ENCODE results near the gene COQ10A.

COQ10A gene

GRCh38 chr12:56304872-56305590, 38.3 kb downstream of the COQ10A start:
- no peak for TF ChIP-seq Cebpa-rat (IDR thresholded peaks at IDR 0.05)
- no peak overlapping the region for H3K4me3 ChIP-seq
- H3K4me1 ChIP-seq = peaks cover 22 to 29% (median 27%) of the 10 kb centered on the region in 10 experiments
- H3K36me3 ChIP-seq = peaks cover 55 to 85% (median 74%) of the 10 kb centered on the region in 11 experiments
- no peak overlapping the region for H3K9ac ChIP-seq
- no peak overlapping the region for H3K4me2 ChIP-seq
- H3K27ac ChIP-seq = no peak overlapping the region
- H3K9me3 ChIP-seq (replicated peaks in 1 of 11) = no peaks in the 10 kb centered on the region
- H4K20me1 ChIP-seq = peaks cover 0 to under 1% (median 0%) of the 10 kb centered on the region in 11 experiments; a peak in 4 of 22 replicates
- H3K27me3 ChIP-seq = no peaks in the 10 kb centered on the region

- no peak overlapping the region for H3K4me2 ChIP-seq
- H3K9me3 ChIP-seq (replicated peaks in 1 of 11) = no peaks in the 10 kb centered on the region
- H4K20me1 ChIP-seq = no peaks in the 10 kb centered on the region; a peak in 2 of 22 replicates
- H3K9ac ChIP-seq = no peak overlapping the region
- no peak overlapping the region for H3K27ac ChIP-seq
- H3K4me1 ChIP-seq = peaks cover 7 to 16% (median 10%) of the 10 kb centered on the region in 10 experiments; a peak in 17 of 20 replicates
- no peak for TF ChIP-seq Cebpa-rat (IDR thresholded peaks at IDR 0.05)
- H3K4me3 ChIP-seq = no peak overlapping the region
- H3K27me3 ChIP-seq = no peaks in the 10 kb centered on the region
- peaks cover 70 to 99% (median 92%) of the 10 kb centered on the region in 11 experiments for H3K36me3 ChIP-seq
Observed at GRCh38 chr12:56307221-56307965, 40.7 kb downstream of the COQ10A start.

- Histone ChIP-seq H3K9ac (no peak overlapping the region), H3K36me3 (peaks cover 75 to 100% (median 99%) of the 10 kb centered on the region in 11 experiments), H3K27ac (no peak overlapping the region), H3K4me1 (peaks cover 0 to 14% (median 0%) of the 10 kb centered on the region in 10 experiments; a peak in 4 of 20 replicates), H3K9me3 (replicated peaks in 1 of 11) (no peaks in the 10 kb centered on the region), H3K27me3 (no peaks in the 10 kb centered on the region), H3K4me2 (no peak overlapping the region), H4K20me1 (no peaks in the 10 kb centered on the region; a peak in 2 of 22 replicates), H3K4me3 (no peak overlapping the region)
- TF ChIP-seq Cebpa-rat (IDR thresholded peaks at IDR 0.05) = no peak
Observed at GRCh38 chr12:56308714-56309113, 42.0 kb downstream of the COQ10A start.

GRCh38 chr12:56311003-56311402, 44.3 kb downstream of the COQ10A start:
- no peak for TF ChIP-seq Cebpa-rat (IDR thresholded peaks at IDR 0.05)
- peaks cover 61 to 89% (median 86%) of the 10 kb centered on the region in 11 experiments for H3K36me3 ChIP-seq
- peaks cover 10 to 23% (median 12%) of the 10 kb centered on the region in 10 experiments for H3K4me1 ChIP-seq
- no peak overlapping the region for H3K27ac ChIP-seq
- H3K9ac ChIP-seq = peak overlapping the region in 2 of 11 experiments; percentile 12 to 22; a peak in 1 of 22 replicates
- H4K20me1 ChIP-seq = no peaks in the 10 kb centered on the region; a peak in 2 of 22 replicates
- H3K4me2 ChIP-seq = no peak overlapping the region
- no peaks in the 10 kb centered on the region for H3K27me3 ChIP-seq
- H3K4me3 ChIP-seq = no peak overlapping the region
- no peaks in the 10 kb centered on the region for H3K9me3 ChIP-seq (replicated peaks in 1 of 11)

- Histone ChIP-seq H3K9ac (peak overlapping the region; percentile 88 to 97 (median 94)), H3K36me3 (peaks cover 42 to 77% (median 67%) of the 10 kb centered on the region in 11 experiments), H3K4me2 (peak overlapping the region; percentile 84 to 100 (median 94)), H3K27ac (peak overlapping the region; percentile 87 to 95 (median 90)), H3K27me3 (no peaks in the 10 kb centered on the region), H3K4me3 (peak overlapping the region; percentile 86 to 97 (median 90)), H4K20me1 (no peaks in the 10 kb centered on the region; a peak in 2 of 22 replicates), H3K9me3 (replicated peaks in 1 of 11) (no peaks in the 10 kb centered on the region), H3K4me1 (peaks cover 19 to 27% (median 21%) of the 10 kb centered on the region in 10 experiments)
- TF ChIP-seq Cebpa-rat (IDR thresholded peaks at IDR 0.05) = no peak
Observed at GRCh38 chr12:56315249-56315621, 48.5 kb downstream of the COQ10A start.

- Histone ChIP-seq H3K4me1 (peaks cover 17 to 23% (median 20%) of the 10 kb centered on the region in 10 experiments), H3K9me3 (replicated peaks in 1 of 11) (no peaks in the 10 kb centered on the region), H3K9ac (peak within 1 kb of the TSS; percentile 88 to 97 (median 94)), H3K4me3 (peak within 1 kb of the TSS; percentile 86 to 97 (median 90)), H3K4me2 (peak within 1 kb of the TSS; percentile 84 to 100 (median 94)), H3K36me3 (peaks cover 36 to 76% (median 63%) of the 10 kb centered on the region in 11 experiments), H4K20me1 (no peaks in the 10 kb centered on the region; a peak in 1 of 22 replicates), H3K27ac (peak within 1 kb of the TSS; percentile 87 to 95 (median 90)), H3K27me3 (no peaks in the 10 kb centered on the region)
- TF ChIP-seq Cebpa-rat (IDR thresholded peaks at IDR 0.05) = no peak
Observed at GRCh38 chr12:56315622-56316473, 49.1 kb downstream of the COQ10A start, which contains the start of gene CNPY2. Gene CNPY2, minus strand, starts transcription at chr12:56315988. Its CDS starts 771 bp downstream, at chr12:56315217.

- TF ChIP-seq Cebpa-rat (IDR thresholded peaks at IDR 0.05) = no peak
Observed at GRCh38 chr12:56317675-56318074, 50.9 kb downstream of the COQ10A start.

More at GRCh38 chr12:56317675-56318074, 50.9 kb downstream of the COQ10A start:
- peaks cover 29 to 69% (median 55%) of the 10 kb centered on the region in 11 experiments for H3K36me3 ChIP-seq
- no peaks in the 10 kb centered on the region for H3K9me3 ChIP-seq (replicated peaks in 1 of 11)
- H3K9ac ChIP-seq = no peak overlapping the region
- H3K4me1 ChIP-seq = peaks cover 17 to 32% (median 21%) of the 10 kb centered on the region in 10 experiments
- no peak overlapping the region for H3K4me2 ChIP-seq
- no peak overlapping the region for H3K4me3 ChIP-seq
- H3K27me3 ChIP-seq = no peaks in the 10 kb centered on the region
- H4K20me1 ChIP-seq = no peaks in the 10 kb centered on the region
- no peak overlapping the region for H3K27ac ChIP-seq

Measured in BLaER1 treated with 17β-estradiol and CSF1 and Interleukin-3, amounts not matched to agents 10 nM and 100 nM (cell line).